Renal pelvis (tissue), 4 donors: ENCODE measurements around the gene LYPD1. TPM values are rescaled to one million over a fixed set of nuclear protein-coding genes. Genes with fewer than 3 reads are reported as not detected.

Source experiments
- DNase-seq: peaks from one replicate; pipeline ENCODE4 v3.0.0-alpha.2; 2013
- polyA plus RNA-seq, 3 donors: library from polyadenylated mRNA; unstranded; fragments of 120-200 nt; gene quantifications; one replicate each; pipeline ENCODE4 v1.2.1, GENCODE V29; 2013; ENCODE audit not compliant: insufficient read length in 3 of 3

The LYPD1 gene
- polyA plus RNA-seq, 3 donors = 76.5 to 115 (median 104) TPM

- DNase-seq = no peak
Observed at GRCh38 chr2:132604561-132604960, 65.4 kb downstream of the LYPD1 start.

- no peak for DNase-seq
Observed at GRCh38 chr2:132599556-132599955, 70.4 kb downstream of the LYPD1 start.

- DNase-seq = no peak
Observed at GRCh38 chr2:132598536-132598935, 71.5 kb downstream of the LYPD1 start.

- DNase-seq = no peak
Observed at GRCh38 chr2:132597831-132598230, 72.2 kb downstream of the LYPD1 start.

GRCh38 chr2:132597166-132597565 lies 72.8 kb downstream of the LYPD1 start:
- no peak for DNase-seq

- no peak for DNase-seq
Observed at GRCh38 chr2:132595693-132596092, 74.3 kb downstream of the LYPD1 start.

- DNase-seq = no peak
Observed at GRCh38 chr2:132595186-132595585, 74.8 kb downstream of the LYPD1 start.
